Peyer's patch (tissue), 4 donors: ENCODE results near the gene SMOC1.

Experiments
- POLR2A ChIP-seq, 2 donors: fragments of 450-650 bp; IDR thresholded peaks; one replicate each; pipeline ENCODE4 v1.5.1; 2017; ENCODE audit warnings: antibody characterized with exemption in 2 of 2, mild to moderate bottlenecking in 2 of 2, moderate library complexity in 2 of 2
- TF ChIP-seq, protein P1 (sequence below), 6 experiments: fragments of 450-650 bp in 4 of 6; fragments of 200-600 bp in 2 of 6; sonication (generic) in 1 of 6; IDR thresholded peaks; one replicate each; pipeline ENCODE4 v1.5.1; 2017 to 2019; ENCODE audit warnings: antibody characterized with exemption in 6 of 6, mild to moderate bottlenecking in 3 of 6, moderate library complexity in 1 of 6

GRCh38 chr14:69845050-69845581 is 34.1 kb upstream of the SMOC1 start:
- TF ChIP-seq, protein P1, sequence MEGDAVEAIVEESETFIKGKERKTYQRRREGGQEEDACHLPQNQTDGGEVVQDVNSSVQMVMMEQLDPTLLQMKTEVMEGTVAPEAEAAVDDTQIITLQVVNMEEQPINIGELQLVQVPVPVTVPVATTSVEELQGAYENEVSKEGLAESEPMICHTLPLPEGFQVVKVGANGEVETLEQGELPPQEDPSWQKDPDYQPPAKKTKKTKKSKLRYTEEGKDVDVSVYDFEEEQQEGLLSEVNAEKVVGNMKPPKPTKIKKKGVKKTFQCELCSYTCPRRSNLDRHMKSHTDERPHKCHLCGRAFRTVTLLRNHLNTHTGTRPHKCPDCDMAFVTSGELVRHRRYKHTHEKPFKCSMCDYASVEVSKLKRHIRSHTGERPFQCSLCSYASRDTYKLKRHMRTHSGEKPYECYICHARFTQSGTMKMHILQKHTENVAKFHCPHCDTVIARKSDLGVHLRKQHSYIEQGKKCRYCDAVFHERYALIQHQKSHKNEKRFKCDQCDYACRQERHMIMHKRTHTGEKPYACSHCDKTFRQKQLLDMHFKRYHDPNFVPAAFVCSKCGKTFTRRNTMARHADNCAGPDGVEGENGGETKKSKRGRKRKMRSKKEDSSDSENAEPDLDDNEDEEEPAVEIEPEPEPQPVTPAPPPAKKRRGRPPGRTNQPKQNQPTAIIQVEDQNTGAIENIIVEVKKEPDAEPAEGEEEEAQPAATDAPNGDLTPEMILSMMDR (IDR thresholded peaks at IDR 0.05) = no peak
- TF ChIP-seq POLR2A (IDR thresholded peaks at IDR 0.05) = no peak
